Activated CD8-positive, alpha-beta memory T cell treated with anti-CD3 and anti-CD28 coated beads for 4 hours (primary cell): Measurements from ENCODE around the gene FGD6.
"Not testable (repeated sequence)": the region's sequence is repeated elsewhere in the genome, so short reads cannot be mapped to it uniquely, and the experiment has no call there.

Source experiments
- DNase-seq, 2 donors: peaks; one replicate each; pipeline ENCODE4 v3.0.0-alpha.2; 2020; ENCODE audit warnings: low read depth in 2 of 2

Gene FGD6

DNA sequence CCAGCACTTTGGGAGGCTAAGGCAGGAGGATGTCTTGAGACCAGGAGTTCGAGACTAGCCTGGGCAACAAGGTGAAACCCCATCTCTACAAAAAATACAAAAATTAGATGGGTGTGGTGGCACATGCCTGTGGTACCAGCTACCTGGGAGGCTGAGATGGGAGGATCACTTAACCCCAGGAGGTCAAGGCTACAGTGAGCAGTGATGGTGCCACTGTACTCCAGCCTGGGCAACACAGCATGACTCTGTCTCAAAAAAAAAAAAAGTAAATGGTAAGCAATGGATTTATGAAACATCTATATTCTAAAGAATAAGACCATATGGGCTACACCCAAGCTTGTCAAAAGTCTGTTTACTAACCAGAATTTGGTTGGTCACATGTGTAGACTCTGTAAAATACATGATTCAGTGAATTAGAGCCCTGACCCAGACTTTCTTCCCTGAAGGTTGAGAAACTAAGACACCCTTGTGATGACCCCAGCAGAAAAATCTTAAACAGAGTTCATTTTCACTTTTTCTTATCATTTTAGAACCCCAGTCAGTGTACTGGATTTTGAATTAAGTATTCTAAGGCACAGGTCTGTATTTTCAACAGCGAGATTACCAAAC, 12.1 kb downstream of the FGD6 start:
- DNase-seq = no peak

DNA sequence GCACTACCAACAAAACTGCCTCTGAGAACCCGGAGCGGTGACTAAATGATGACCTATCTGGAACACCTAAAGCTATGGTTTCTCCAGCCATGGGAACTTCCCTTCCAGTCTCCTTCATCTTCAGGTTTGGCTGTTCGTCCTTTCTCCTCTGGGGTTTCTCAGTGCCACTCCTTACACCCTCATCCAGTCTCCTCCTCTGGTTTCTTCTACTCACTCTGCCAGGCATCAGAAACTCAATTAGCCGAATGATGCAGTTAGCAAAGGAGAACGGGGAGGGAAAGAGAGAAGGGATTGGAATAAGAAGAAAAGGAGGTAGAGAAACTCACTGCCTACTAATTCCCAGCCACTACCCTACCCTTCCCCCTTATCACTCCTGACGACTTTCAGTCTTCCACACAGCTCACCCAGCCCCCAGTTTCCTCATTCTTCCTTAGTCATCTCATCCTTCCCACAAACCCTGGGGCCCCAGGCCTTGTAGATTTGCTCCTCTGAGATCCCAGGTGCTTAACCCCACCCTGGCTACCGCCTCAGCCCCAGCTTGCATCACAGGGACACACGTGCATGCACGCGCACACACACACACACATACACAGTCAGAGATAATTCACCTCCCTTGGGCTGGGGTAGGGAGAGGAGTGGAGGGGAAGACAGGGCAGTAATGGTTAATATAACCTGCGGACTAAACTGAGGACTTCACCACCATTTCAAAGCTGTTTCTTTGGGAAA, 13.0 kb downstream of the FGD6 start:
- no peak for DNase-seq

DNA sequence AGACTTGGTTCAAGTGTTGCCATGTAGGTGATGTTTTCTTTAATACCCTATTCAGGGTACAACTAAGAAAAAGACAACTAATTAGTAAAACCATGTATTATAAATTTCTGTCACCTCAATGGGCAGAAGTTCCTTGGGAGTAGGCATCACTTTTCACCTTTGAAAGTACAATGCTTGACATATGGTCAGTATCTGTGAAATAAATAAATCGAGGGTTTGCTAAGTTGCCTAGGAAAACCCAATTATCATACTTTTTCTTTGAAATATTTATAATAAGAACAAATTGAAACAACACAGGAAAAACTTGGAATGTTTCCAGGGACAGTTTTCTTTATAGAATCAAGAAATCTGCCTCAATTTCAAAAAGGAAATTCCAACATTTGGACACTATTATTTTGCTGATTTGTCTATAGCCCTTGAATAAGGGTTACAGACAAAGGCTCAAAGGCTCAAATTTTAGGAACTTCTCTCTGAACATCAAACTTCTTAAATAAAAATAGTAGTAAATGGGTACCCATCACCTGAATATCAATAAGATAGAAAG, 13.7 kb downstream of the FGD6 start:
- DNase-seq = no peak

DNA sequence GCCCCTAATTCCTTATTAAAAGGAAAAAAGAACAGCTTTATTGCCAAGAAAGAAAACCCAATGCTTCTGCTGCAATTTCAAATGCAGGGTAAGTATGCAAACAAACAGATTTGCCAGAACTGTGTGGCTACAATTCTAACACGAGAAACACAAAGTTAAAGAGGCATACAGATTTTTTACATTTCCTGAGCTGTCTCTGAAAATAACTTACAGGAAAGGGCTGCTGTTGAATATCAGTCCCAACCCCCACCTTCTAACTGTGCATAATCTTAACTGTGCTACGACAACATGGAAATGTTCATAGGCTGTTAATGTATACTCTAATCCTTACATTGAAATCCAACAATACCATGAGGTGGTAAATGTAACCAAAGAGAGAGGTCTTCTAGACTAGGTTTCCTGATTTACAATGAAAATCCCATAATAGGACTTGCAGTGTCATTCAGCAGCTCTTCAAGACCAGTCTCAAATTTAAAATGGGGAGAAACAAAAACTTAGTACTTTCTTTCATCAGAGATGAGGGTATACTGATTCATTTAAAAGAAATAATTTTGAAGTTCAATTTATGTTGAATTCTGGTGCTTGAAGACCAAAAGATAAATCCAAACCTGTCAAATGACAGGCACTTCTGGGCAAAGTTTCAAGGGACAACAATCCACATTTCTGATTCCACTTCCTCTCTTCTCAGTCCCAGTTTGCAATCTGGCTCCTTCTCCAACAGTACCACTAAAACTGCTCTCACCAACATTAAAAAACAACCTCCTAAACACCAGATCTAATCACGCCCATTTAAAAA, 14.4 kb downstream of the FGD6 start:
- no peak for DNase-seq

DNA sequence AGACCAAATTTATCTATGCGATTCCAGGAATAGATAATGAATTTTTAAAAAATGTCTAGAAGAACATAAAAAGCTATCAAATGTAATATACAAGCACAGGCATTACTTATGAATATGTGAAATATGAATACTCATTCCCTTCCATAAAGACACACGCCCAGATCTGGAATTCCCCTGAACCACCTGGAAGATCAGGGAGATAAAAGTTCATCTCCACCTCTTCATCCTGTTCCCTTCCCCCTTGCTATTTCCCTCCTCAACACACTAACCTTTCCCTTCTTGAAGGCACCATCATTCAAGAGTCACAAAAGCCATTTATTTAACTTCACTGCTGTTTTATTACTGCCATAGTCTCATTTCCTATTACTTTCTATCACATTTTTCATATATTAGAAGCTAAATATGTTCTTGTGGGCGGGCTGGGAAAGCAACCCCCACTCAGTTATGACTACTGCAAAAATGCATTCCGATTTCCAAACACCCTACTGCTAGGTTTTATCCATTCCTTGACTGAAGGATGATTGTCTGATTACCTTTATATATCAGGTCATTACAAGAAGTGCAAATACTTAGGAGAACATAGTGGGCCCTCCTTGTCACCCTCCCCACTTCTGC, 16.1 kb downstream of the FGD6 start:
- no peak for DNase-seq

DNA sequence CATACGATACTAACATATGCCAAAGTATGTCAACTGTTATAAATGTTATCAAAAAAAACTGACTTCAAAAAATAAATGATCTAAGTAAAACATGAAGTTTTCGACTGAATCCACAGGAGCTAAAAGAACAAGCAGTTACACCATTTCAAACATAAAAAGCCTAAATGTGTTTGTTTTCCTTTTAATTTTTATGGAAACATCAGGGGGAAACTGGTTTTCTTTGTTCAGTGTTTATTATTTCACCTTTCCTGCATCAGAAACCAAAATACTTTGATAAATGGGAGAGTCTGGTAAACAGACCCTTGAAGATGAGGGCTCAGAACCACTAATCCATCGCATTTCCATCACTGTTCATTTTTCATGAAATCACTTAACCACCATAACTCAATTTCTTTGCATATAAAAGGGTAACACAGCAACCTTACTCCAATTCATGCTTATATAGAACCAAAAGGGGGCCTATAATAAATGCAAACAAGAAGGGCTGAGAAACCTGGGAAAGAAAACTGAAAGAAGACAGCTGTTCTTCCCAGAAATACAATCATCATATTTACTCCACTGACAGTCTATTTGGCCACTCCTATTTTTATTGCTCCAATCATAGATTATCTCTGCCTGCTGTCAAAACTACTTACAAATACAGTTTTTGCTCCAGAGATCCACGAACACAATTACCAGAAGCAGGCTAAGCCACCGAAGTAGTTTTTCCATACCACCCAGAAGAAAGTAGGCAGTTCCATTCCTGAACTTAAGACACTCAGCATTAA, 17.0 kb downstream of the FGD6 start:
- DNase-seq = no peak

DNA sequence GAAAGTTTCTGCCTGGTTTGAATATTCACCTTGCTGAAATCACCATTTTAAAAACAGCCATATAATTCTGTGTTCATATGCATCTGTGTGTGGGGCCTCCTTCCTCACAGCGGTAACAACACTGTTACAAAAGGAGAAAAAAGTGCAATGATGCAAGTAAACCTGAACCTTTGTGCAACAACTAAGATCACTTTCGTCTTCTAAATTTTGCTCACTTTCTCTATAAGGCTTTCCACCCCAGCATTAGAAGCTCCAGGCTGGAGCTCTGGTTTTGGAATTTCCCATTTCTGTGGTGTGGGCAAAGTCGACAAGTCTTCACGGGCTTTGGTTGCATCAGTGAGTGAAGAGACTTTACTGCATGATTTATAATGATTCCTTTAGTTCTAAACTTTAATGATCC, 18.4 kb downstream of the FGD6 start:
- DNase-seq = no peak

DNA sequence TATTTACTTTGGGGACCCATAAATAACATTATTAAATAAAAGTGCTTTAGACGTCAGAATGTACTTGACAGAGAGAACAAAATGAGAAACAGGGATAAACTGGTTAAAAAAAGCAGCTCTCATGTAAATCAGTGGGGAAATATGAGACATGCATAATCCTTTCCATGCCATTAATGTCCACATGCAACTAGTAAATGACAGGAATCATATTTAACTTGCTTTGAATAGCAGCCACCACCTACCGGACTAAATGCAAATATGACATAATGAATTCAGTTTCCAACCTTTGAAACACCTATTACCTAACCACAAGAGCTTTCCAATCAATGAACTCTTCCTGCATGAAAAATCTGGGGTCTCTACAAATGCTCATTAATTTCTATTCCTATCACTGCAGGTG, 19.6 kb downstream of the FGD6 start:
- DNase-seq = no peak

DNA sequence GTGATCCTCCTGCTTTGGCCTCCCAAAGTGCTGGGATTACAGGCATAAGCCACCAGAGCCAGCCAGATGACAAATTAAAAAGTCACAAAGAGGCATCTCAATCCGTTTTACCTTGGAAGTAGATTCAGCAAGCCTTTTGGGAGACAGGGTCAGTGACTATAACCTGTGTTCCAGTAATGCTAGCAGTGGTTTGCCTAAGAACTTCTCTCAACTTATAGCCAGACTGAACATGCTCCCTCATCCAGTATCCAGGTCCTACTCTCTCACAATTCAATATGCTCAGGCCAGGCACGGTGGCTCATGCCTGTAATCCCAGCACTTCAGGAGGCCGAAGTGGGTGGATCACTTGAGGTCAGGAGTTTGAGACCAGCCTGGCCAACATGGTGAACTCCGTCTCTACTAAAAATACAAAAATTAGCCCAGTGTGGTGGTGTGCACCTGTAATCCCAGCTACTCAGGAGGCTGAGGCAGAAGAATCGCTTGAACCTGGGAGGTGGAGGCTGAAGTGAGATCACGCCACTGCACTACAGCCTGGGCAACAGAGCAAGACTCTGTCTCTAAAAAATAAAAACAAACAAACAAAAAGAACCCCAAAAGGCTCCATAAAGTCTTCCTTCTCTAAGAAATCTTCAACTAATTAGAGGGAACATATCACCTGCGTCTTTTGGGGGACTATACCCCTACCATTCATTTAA, 20.2 kb downstream of the FGD6 start:
- DNase-seq = not testable (repeated sequence)

DNA sequence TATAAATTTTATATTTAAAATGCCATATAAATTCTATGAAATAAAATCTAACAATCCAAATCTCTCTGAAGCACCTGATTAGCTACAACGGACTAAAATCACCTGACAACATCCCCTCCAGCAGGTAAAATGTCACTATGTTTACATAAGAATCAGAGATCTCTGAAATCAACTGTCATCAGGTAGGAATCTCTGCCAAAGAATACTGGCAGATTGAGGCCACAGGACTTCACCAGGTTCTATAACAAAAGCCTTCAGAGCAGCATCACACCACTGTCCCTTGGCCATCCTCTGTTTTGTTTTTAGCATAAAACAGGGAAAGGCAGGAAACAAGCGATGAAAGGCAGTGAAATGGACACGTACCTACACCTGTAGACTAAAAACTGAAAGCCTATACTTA, 22.1 kb downstream of the FGD6 start:
- DNase-seq = no peak

DNA sequence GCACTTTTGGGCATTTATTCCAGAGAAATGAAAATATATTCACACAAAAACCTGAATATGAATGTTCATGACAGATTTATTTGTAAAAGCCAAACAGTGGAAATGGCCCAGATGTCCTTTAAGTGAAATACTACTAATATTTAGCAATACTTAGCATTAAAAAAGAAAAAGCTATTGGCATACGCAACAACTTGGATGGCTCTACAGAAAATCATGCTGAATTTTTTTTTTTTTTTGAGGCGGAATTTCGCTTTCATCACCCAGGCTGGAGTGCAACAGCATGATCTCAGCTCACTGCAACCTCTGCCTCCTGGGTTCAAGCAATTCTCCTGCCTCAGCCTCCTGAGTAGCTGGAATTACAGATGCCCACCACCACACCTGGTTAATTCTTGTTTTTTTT, 24.1 kb downstream of the FGD6 start:
- no peak for DNase-seq

DNA sequence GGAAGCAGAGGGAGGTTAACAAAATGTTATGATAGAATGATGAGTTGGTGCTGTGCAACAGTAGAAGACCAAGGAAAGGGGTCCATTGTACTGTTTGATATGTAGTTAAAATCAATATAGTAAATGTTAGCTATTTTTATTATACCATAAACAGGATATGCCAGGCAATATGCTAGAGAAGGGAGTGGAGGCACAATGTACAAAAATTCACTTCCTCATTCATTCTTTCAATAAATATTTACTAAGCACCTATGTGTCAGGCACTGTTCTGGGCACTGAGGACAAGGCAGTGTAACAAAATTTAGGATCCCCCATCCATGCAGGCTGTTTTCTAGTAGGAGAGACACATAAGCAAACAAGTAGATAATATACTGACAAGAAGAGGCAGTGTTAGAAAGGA, 25.0 kb downstream of the FGD6 start:
- DNase-seq = no peak

DNA sequence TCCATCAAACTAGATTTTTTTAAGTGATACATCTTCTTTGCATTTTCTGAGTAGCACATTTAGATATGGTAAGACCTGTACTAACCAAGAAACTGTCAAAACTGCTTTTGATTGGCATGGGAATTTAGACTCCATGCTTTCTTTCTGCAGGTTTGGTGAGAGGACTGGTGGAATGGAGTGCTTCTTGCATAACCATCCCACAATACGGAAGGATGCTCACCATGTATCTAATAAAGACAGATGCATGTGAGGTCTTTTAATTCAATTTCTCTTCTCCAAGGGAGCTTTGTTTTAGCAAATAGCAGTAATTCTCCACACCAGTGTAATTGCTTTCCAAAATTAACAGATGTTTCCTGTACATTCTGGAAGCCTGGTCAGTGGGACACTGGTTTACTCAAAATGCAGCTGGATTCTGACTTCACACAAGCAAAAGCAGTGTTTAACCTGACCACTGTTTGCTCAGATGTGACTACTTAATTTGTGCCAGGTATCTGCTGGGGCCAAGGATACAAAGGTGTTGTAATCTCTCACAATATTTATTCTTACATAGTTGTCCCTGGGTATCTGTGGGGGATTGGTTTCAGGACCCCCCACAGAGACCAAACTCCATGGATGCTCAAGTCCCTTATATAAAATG, 26.1 kb downstream of the FGD6 start:
- DNase-seq = no peak

DNA sequence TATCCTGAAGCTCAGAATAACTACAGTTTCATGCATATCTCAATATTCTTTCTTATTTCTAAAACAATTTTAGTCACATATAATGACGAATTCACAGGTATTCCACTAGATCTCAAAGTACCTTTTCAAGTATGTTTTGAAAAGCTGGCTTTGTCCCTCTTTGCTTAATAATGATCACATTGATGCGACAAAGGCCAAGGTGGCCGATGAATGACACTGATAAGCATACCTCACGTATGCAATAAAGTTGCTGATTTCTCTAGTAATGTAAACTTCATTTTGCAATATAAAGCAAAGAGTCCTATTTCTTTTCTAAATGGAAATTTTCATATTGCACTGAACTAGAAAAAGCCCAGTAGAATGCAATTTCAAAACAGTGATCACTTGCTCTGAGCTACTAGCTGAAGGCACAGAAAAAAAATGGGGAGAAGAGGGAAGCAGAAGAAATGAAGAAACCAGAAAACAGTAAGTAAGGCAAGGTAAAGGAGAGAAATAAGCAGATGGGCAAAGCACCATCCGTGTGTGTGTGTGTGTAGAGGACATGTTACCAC, 29.3 kb downstream of the FGD6 start:
- no peak for DNase-seq

DNA sequence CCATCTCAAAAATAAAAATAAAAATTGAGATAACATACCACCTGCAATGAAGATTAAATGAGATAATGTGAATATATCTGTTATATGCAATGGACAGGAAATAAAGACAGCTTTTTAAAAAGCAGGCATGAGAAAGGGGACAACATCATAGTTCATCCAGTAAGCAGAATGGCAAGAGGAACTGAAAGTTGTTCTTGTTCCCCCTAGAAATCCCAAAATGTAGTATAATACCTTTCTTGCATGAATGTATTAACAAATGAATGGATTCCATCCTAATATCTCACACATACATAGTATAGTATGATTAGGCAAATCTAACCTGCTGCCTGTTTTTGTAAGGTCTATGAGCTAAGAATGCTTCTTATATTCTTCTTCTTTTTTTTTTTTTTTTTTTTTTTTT, 31.4 kb downstream of the FGD6 start:
- DNase-seq = no peak

DNA sequence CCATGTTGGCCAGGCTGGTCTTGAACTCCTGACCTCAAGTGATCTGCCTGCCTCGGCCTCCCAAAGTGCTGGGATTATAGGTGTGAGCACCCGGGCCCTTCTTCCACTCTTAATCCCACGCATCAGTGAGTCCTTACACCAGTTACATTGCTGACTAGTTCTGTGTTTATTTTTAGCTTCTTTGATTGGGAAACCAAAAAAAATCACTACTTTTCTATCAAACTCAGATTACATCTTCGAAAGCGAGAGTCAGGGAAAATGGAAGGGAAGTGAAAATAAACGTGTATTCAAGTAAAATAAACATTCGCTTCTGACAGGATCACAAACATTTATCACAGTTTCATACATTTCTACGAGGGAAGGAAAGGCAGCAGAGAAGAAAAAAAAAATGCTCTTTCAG, 32.2 kb downstream of the FGD6 start:
- DNase-seq = no peak

DNA sequence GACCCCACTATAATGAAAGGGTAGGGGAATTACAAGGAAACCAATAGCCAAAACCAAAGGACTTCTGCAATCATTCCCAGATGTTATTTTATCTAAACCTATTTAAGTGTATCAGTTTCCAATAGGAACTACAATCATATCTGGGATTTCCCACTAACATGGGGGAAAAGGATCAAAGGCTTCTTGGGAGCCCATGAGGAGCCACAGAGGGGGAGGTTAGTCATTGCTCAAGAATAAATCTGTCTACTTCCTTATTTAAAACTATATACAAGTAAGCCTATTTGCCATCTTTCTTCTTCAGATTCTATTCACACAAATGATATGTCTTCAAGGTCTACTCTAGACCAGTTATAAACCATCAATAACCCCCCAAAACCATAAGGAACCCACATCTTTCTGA, 33.1 kb downstream of the FGD6 start:
- no peak for DNase-seq

DNA sequence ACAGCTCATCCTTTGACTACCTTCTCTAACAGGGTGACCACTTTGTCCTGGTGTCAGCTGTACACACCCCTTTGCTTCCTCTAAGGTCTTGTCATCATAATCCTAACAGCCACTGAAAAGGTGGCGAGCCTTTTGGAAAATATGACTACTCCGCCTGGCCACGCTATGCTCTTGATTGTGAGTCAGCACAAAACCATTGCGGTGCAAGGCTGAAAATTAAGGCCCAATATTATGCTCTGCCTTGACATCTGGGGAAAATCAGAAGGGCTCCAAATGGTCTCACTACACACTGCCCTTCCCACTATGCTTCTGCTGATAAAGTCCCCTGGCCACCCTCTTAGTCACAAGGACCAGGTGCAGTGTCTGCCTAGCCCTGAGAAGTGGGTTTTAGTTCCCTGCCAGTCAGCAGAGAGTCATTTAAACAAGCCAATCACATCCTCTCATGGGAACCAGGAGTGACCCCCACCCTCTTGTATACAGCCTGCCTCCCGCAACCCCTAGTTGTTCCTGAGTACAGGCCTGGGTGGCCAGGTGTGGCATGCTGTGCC, 34.3 kb downstream of the FGD6 start:
- DNase-seq = no peak

DNA sequence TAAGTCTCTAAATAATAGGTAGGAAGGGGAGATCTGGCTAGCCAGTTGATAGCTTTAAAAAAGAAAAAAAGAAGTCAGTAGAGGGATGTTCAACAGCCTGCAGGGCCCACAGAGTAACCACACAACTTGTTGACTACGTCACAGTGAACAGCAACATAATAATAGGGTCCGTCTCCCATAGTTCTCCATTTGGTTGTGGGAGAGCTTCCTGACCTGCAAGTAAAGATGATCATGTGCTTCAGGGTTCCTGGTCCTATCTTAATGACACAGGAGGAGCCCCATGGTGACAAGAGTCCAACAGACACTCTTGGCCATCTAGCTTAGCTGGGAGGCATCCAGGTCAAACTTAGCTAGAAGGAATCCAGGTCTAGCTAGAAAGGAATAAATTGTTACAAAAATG, 36.2 kb downstream of the FGD6 start:
- DNase-seq = no peak

DNA sequence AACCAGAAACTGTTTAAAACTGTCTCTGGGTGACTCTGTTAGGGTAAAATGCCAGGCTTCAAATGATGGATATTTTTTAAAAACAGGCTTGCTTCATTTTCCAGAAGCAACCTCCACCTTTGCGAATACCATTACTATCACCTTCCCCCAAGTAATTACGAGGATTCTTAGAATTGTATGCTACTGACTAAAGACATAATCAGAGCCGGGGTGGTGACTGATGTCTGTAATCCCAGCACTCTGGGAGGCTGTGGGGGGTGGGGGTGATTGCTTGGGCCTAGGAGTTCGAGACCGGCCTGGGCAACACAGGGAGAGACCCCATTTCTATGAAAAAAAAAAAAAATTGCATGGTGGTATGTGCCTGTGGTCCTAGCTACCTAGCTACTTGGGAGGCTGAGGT, 38.3 kb downstream of the FGD6 start:
- no peak for DNase-seq
